G401 (cell line): ENCODE measurements around the gene MKLN1. TPM values are rescaled to one million over a fixed set of nuclear protein-coding genes. Genes with fewer than 3 reads are reported as not detected.
"Not testable (repeated sequence)": the region's sequence is repeated elsewhere in the genome, so short reads cannot be mapped to it uniquely, and the experiment has no call there.

Source experiments
- DNase-seq: peaks from one replicate; pipeline ENCODE4 v3.0.0-alpha.2; 2015; ENCODE audit warnings: low spot score
- in situ Hi-C: cut with HindIII; loops from 2 replicates; pipeline ENCODE4 v1.10.0; 2016; ENCODE audit warnings: low sequenced_read_pairs, mixed read lengths
- total RNA-seq: library from RNA; depleted of rRNA; stranded (reverse); fragments of >200 nt; shearing (Covaris generic); gene quantifications from 2 replicates; pipeline ENCODE4 v1.2.3, GENCODE V29; 2014

MKLN1 gene
- total RNA-seq, 1 experiment from 2014 or later: 37.5 TPM

- DNase-seq: no peak
- in situ Hi-C loops: no loop called here
Observed at GRCh38 chr7:131381069-131381838, 53.6 kb downstream of the MKLN1 start.

GRCh38 chr7:131383417-131384285 lies 56.0 kb downstream of the MKLN1 start:
- no peak for DNase-seq
- in situ Hi-C loops: no loop called here

DNA sequence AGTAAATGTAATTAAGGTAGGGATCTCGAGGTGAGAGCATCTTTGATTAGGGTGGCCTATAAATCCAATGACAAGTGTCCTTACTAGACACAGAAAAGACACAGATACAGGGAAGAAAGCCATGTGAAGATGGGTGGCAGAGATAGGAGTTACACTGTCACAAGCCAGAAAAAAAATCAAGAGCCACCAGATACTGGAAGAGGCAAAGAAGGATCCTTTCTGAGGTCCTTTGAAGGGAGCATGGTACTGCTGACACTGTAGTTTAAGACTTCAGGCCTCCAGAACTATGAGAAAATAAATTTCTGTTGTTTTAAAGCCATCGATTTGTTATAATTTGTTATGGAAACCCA lies 56.6 kb downstream of the MKLN1 start:
- DNase-seq: no peak
- in situ Hi-C loops: no loop called here

DNA sequence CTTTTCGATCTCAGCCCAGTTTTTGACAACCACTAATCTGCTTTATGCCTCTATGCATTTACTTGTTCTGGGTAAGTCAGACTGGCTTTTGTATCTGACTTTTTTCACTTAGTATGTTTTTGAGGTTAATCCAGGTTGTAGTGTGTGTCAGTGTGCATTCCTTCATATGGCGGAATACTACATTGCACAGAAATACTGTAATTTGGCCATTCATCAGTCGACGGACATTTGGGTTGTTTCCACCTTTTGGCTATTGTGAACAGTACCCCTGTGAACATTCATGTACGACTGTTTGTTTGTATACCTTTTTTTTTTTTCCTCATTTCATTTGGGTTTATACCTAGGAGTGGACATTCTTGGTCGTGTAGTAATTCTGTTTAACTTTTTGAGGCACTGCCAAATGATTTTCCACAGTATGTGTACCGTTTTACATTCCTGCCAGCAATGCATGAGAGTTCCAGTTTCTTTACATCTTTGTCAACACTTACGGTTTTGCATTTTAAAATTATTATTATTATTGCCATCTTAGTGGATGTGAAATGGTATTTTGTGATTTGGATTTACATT lies 57.4 kb downstream of the MKLN1 start:
- in situ Hi-C loops: no loop called here
- no peak for DNase-seq

DNA sequence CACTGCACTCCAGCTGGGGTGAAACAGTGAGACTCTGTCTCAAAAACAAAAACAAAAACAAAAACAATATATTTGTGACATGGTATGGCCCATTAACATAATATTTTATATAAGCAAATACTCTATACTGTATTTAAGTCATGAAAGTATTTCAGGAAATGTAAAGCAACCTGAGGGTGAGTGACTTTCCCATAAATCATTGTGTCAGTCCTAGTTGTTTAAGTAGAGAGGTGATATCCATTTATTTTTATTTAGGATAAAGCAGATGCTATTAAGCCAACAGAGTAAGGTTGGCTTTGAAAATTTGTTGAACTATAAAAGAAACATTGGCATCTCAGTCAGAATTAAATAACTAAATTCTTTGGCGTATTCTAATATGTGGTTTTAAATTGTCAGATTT lies 60.5 kb downstream of the MKLN1 start:
- in situ Hi-C loops: no loop called here
- no peak for DNase-seq

DNA sequence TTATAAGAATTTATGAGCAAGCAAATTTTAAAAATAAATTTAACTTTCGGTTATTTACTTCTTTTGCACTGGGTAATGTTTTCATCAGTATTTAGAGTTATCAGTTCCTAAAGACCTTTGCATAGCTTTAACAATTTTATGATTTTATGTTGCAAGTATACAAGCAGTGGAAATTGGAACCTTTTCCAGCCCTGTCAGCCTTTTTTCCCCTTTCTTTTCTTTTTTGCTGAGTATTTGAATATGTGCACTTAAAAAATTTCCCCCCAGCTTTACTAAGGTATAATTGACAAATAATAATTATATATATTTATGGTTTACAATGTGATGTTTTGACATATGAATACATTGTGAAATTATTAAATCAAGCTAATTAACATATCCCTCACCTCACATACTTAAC lies 62.6 kb downstream of the MKLN1 start:
- in situ Hi-C loops: no loop called here
- DNase-seq: no peak

GRCh38 chr7:131391145-131391544 lies 63.5 kb downstream of the MKLN1 start:
- in situ Hi-C loops: no loop called here
- no peak for DNase-seq

DNA sequence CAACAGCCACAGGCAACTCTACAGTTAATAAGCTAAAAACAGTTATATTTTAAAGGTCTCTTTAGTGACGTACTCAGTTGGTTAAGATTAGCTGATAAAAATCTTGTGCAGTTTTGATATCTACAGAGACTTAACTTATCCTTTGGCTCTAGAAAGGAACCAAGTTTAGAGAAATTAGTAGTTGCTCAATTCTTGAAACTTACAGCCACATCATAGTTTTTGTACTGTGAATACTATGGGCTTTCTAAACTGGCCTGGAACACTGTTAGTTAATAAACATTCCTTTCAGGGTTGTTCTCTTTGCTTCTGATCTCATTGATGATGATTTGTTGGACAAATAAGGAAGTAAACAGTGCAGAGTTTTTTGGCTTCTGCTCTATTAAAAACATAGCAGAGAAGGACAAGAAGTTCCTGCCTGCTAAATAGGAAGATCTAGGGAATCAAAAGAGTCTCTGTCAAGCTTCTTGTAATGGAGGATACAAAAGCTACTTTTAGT lies 73.1 kb downstream of the MKLN1 start:
- DNase-seq: no peak
- in situ Hi-C loops: no loop called here

GRCh38 chr7:131401194-131401593 lies 73.5 kb downstream of the MKLN1 start:
- DNase-seq: no peak

DNA sequence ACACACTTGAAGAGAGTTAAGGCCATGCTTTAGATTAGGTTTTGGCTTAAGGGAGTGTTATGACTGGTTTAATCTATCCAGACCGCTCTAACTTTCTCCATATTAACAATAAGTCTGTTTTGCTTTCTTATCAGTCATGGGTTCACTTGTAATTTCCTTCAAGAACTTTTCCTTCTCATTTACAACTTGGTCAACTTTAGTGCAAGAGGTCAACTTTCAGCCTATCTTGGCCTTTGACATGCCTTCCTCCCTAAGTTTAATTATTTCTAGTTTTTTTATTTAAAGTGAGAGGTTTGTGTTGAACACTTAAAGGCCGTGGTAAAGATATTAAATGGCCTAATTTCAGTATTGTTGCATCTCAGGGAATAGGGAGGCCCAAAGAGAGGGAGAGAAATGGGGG lies 75.6 kb downstream of the MKLN1 start:
- in situ Hi-C loops: no loop called here
- no peak for DNase-seq

More at GRCh38 chr7:131401194-131401593, 73.5 kb downstream of the MKLN1 start:
- in situ Hi-C loops: no loop called here

DNA sequence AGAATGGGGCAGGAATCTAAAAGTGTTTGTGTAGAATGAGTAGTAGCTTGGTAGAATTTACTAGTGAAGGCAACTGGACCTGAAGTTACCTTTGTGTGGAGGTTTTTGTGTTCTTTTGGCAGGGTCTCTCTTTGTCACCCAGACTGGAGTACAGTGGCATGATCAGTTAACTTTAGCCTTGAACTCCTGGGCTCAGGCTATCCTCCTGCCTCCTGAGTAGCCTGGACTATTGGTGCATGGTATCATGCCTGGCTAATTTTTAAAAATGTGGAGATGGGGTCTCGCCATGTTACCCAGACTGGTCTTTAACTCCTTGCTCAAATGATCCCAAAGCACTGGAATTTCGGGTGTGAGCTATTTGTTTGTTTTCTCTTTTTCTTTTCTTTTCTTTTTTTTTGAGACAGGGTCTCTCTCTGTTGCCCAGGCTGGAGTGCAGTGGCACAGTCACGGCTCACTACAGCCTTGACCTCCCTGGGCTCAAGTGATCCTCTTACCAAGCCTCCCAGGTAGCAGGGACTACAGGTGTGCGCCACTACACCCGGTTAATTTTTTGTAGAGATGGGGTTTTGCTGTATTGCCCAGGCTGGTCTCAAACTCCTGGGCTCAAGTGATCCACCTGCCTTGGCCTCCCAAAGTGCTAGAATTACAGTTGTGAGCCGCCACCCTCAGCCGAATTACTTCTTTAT lies 76.7 kb downstream of the MKLN1 start:
- in situ Hi-C loops: no loop called here
- no peak for DNase-seq

DNA sequence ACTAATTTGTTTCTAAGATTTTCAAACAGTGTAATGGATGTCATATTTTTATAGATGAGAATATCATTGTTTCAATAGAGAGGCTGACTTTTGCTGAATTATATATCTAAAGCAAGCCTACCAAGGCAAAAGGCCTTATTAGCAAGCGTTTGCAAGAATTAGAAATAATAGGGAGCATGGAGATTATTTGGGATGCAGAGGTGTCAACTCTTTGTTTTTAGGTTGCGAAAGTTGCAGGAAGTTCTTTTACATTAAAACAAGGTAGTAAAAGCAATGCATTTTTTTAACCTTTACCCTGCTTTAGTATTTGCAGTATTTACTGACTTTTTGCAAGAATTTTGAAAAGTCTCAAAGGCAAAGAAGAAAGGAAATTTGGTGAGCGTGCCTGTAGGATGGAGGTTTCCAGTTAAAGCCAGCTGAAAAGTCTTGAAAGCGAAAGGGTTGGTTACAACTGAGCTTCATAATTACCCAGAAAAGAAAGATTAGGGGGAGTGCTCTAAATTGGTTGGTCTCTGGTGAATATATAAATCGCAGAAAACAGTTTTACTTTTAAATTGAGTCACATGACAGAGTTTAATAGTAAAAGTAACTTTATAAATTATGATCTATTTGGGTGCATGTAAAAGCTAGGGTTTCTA lies 81.6 kb downstream of the MKLN1 start:
- no peak for DNase-seq
- in situ Hi-C loops: no loop called here

- no peak for DNase-seq
- in situ Hi-C loops: no loop called here
Observed at GRCh38 chr7:131412031-131412430, 84.4 kb downstream of the MKLN1 start.

DNA sequence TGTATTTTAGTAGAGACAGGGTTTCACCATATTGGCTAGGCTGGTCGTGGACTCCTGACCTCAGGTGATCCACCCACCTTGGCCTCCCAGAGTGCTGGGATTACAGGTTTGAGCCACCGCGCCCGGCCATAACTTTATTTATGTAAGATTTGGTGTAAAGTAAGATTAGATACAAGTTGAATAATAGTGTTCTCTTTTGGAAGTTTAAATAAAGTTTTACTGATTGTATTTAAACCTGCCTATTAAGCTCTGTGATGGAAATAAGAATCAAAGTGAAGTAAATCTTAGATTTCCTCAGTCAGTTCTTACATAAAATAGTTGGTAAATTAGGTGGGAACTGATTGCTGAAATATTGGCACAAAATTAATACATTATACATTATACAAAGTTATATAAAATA lies 86.0 kb downstream of the MKLN1 start:
- no peak for DNase-seq

DNA sequence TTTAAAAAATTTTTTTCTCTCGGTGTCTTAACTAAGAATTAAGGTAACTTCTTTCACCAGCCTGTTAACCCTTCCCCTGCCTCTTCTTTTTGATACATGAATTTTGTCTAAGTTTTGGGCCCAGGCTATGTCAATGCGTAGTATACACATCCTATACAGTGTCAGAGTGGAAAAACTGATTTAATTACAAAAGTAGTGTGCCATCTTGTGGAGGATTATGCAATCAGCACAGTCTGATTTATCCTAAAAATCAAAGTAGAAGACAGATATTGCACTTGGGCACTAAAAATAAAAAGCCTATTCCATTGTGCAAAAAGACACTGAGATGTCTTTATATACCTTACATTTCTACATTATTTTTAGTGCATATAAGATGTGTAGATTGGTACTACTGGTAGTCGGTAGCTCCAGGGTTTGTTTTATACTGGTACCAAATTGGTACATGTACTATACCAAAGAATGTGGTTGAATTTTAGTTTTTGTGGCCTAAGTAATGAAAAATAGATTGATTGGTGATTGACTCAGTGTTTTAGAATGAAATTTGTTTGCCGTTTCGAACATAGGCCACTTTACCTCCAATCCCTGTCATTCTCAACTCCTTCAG lies 96.6 kb downstream of the MKLN1 start:
- in situ Hi-C loops: no loop called here
- peak; percentile 70 for DNase-seq

More for the DNA sequence above, 86.0 kb downstream of the MKLN1 start:
- in situ Hi-C loops: no loop called here

- in situ Hi-C loops: no loop called here
Observed at GRCh38 chr7:131425992-131426391, 98.3 kb downstream of the MKLN1 start.

DNA sequence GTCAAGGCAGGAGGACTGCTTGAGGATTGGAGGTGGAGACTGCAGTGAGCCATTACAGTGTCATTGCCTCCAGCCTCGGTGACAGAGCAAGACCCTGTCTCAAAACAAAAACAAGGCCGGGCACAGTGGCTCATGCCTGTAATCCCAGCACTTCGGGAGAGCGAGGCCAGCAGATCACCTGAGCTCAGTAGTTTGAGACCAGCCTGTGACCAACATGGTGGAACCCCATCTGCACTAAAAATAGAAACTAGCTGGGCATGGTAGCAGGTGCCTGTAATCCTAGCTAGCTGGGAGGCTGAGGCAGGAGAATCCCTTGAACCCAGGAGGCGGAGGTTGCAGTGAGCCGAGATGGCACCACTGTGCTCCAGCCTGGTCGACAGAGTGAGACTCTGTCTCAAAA lies 103.2 kb downstream of the MKLN1 start:
- in situ Hi-C loops, DNase-seq: not testable (repeated sequence)

More at GRCh38 chr7:131425992-131426391, 98.3 kb downstream of the MKLN1 start:
- DNase-seq: peak; percentile 46

- in situ Hi-C loops: no loop called here
- DNase-seq: peak; percentile 61
Observed at GRCh38 chr7:131431289-131431688, 103.6 kb downstream of the MKLN1 start.

DNA sequence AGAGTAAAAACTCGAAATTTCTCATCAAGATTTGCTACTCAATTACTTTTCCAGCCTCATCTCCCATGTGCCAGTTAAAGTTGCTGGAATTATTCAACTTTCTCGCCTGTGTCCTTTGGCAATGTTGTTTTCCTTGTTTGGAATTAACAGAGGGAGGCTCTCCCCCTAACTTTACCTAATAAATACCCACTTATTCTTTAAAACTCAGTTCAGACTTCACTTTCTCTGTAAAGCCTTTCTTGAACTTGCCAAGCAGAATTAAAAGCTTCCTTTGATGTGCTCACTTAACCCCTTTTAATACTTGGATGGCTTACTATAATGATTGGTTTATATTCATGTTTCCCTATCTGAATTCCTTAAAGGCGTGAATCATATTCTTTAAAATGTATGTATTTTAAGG lies 104.1 kb downstream of the MKLN1 start:
- DNase-seq: no peak
- in situ Hi-C loops: no loop called here
